Mesodermal cell (in vitro differentiated cells): Measurements from ENCODE around the gene GPX4.

Experiments used
- H3K27ac ChIP-seq: 2 replicates; pipeline ENCODE4 v1.7.0; 2013; ENCODE audit warnings: mild to moderate bottlenecking, low read depth, low read length, moderate library complexity; ENCODE audit not compliant: severe bottlenecking
- H3K36me3 ChIP-seq: 2 replicates; pipeline ENCODE4 v1.7.1; 2013; ENCODE audit warnings: mild to moderate bottlenecking, low read length, moderate library complexity; ENCODE audit not compliant: control insufficient read depth, insufficient read depth
- H3K4me1 ChIP-seq: one replicate; pipeline ENCODE4 v1.7.1; 2013; ENCODE audit warnings: mild to moderate bottlenecking, low read length; ENCODE audit not compliant: insufficient read depth, control insufficient read depth, poor library complexity, severe bottlenecking
- H3K4me3 ChIP-seq: 2 replicates; pipeline ENCODE4 v1.7.0; 2013; ENCODE audit warnings: low read length, control low read depth, mild to moderate bottlenecking; ENCODE audit not compliant: insufficient read depth, poor library complexity, severe bottlenecking; ENCODE audit errors: extremely low read depth
- H3K9me3 ChIP-seq: 2 replicates; pipeline ENCODE4 v1.7.1; 2013; ENCODE audit warnings: mild to moderate bottlenecking, low read length, moderate library complexity; ENCODE audit not compliant: control insufficient read depth
- WGBS, 2 experiments: methylation state at CpG; one replicate each; pipeline ENCODE4 v1.1.5; 2013; ENCODE audit warnings: missing lambda C conversion rate in 2 of 2; ENCODE audit not compliant: insufficient coverage in 2 of 2; 5-methylcytosine and 5-hydroxymethylcytosine counted together

The GPX4 gene

DNA sequence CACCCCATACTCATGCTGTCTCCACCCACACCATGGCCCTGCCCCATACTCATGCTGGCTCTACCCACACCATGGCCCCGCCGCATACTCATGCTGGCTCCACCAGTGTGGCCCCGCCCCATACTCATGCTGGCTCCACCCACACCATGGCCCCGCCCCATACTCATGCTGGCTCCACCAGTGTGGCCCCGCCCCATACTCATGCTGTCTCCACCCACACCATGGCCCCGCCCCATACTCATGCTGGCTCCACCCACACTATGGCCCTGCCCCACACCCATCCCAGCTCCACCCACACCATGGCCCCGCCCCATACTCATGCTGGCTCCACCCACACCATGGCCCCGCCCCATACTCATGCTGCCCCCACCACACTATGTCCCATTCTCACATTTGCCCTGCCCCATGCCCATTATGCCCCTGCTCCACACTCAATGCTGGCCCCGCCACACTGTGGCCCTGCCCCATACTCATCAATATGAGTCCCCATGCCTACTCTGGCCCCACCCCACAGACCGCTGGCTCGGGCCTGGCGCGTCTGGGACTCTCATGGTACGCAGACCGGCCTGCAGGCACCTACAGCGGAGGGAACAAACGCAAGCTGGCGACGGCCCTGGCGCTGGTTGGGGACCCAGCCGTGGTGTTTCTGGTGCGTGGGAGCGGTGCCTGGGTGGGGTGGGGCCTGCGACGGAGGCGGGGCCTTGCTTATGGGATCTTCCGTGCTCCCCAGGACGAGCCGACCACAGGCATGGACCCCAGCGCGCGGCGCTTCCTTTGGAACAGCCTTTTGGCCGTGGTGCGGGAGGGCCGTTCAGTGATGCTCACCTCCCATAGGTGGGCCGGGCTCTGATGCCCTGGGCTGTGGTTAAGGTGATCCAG, 40.5 kb upstream of the GPX4 start:
- WGBS, 2 experiments = 93 to 97% methylated on average over 30 to 31 of the region's 37 CpGs
- Histone ChIP-seq H3K4me3 (no peak overlapping the region), H3K36me3 (no peaks in the 10 kb centered on the region), H3K27ac (no peak overlapping the region), H3K9me3 (no peaks in the 10 kb centered on the region), H3K4me1 (peaks cover 16% of the 10 kb centered on the region)

DNA sequence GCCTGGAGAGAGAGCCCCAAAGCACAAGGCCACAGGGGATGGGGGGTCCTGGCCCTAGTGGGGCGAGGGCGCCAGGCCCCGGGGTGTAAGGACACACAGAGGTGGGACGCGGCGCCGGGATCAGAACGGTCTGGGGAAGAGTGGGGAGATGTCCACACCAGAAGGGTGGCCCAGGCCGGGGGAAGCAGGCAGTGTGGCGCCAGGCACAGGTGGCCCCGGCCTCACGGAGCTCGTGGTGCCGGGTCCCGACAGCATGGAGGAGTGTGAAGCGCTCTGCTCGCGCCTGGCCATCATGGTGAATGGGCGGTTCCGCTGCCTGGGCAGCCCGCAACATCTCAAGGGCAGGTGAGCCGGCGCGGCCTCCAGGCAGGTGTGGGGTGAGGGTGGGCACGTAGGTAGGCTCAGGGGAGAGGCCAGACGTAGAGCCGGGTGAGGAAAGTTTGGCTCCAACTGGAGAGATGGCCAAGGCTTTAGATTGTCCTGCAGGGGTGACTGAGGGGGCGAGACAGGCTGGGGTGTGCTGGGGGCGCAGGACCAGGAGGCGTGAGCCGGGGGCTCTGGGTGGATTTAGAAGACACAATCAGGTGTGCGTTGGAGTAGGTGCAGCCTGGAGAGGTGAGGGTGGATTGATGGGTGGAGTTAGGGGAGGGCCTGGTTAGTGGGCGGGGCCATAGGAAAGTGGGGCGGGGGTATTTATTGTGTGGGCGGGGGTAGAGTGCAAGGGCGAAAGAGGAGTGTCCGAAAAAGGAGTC, 39.7 kb upstream of the GPX4 start:
- Histone ChIP-seq H3K36me3 (no peaks in the 10 kb centered on the region), H3K27ac (no peak overlapping the region), H3K4me3 (no peak overlapping the region), H3K4me1 (peaks cover 16% of the 10 kb centered on the region), H3K9me3 (no peaks in the 10 kb centered on the region)
- WGBS, 2 experiments = 87 to 94% methylated on average over 23 to 35 of the region's 37 CpGs

DNA sequence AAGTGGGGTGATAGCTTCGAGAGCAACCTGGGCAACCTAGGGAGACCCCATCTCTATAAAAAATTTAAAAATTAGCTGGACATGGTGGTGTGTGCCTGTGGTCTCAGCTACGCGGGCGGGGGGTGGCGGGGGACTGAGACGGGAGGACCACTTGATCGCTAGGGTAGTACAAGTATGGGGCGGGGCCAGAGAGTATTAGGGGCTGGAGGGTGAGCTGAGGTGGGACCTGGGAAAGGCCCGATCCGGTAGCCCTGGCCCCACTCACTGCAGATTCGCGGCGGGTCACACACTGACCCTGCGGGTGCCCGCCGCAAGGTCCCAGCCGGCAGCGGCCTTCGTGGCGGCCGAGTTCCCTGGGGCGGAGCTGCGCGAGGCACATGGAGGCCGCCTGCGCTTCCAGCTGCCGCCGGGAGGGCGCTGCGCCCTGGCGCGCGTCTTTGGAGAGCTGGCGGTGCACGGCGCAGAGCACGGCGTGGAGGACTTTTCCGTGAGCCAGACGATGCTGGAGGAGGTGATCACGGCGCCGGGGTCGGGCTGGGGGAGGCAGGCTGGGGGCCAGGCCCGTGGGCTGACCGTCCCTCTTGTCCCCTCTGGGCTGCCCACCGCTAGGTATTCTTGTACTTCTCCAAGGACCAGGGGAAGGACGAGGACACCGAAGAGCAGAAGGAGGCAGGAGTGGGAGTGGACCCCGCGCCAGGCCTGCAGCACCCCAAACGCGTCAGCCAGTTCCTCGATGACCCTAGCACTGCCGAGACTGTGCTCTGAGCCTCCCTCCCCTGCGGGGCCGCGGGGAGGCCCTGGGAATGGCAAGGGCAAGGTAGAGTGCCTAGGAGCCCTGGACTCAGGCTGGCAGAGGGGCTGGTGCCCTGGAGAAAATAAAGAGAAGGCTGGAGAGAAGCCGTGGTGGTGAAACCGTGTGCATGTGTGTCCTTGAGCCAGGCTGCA, 38.9 kb upstream of the GPX4 start:
- Histone ChIP-seq H3K27ac (peak overlapping the region; percentile 31), H3K9me3 (no peaks in the 10 kb centered on the region), H3K4me3 (no peak overlapping the region), H3K36me3 (no peaks in the 10 kb centered on the region), H3K4me1 (peaks cover 16% of the 10 kb centered on the region)
- 10 to 11% methylated on average over 49 to 52 of the region's 60 CpGs for WGBS, 2 experiments

DNA sequence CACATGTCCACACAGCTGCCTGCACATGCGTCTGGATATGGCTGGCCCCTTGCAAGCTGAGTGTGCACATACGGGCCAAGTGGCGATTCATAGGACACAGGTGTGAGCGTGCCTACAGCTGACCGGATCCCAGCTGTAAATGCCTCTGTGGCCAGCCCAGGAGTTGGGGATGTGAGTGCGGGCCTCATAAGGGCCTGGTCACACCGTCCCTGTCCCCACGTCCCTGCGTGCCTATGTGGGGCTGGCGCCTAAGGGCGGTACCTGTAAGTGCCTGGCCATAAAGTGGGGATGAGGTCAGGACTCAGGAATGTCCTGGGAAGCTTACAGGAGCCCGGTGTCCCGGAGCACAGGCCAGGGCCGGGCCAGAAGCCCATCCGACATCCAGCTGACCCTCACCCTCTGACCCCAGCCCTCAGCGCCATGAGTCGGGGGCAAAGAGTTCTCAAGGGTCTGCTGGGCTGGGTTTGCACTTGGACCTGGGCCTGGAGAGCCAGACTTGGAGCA, 38.1 kb upstream of the GPX4 start:
- H3K4me3 ChIP-seq = no peak overlapping the region
- H3K36me3 ChIP-seq = no peaks in the 10 kb centered on the region
- WGBS, 2 experiments = 55 to 67% methylated on average over 14 of the region's 17 CpGs
- no peaks in the 10 kb centered on the region for H3K9me3 ChIP-seq
- peaks cover 16% of the 10 kb centered on the region for H3K4me1 ChIP-seq
- peak overlapping the region; percentile 36 for H3K27ac ChIP-seq

DNA sequence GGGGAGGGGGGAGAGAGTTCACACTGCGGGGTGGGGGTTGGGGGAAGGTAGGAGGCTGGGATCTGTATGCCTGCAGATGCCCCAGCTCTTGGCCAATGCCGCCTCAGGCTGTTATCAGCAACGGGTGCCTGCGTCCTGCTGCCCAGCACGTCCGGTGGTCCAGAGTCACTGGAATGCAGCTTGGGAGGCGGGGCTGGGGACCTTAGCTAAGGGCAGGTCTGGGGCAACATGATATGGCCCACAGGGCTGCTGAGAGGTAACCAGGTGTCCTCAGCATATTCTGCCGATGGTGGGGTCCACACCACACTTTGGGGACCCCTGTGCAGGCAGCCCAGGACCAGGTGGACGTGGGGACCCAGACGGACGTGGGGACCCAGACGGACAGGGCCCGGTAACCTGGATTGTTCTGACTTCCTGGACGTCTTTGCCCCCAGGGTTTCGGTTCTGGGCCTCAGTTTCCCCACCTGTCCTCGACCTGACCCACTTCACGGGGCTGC, 37.5 kb upstream of the GPX4 start:
- H3K36me3 ChIP-seq = no peaks in the 10 kb centered on the region
- WGBS, 2 experiments = 46 to 48% methylated on average over 16 of the region's 17 CpGs
- H3K4me3 ChIP-seq = peak overlapping the region; percentile 34
- H3K4me1 ChIP-seq = peaks cover 16% of the 10 kb centered on the region
- no peaks in the 10 kb centered on the region for H3K9me3 ChIP-seq
- peak overlapping the region; percentile 36 for H3K27ac ChIP-seq

DNA sequence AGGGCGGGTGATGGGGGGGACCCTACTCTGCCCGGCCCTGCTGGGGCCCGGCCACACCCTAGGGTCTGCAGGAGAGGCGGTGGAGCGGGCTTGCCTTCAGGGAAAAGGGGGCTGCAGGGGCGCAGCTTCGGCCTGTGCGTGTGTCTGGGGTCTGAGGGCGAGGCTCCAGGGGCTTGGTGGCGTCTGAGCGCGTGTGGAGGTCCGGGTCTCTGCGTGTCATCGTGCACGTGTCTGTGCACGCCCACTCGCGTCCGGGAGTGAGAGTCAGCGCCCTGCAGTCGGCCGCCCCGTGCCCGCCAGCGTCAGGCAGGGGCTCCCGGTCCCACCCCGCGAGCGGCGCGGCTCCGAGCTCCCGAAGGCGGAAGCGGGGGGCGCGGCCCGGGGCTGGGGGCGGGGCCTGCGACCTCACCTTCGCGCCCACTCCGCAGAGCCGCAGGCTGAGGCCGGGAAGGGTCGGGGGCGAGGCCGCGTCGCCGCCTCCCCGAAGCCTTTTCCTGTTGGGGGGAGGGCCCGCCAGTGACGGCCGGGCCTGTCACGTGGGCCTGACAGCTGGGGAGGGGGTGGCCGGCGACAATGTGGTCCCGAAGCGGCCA, 37.0 kb upstream of the GPX4 start, which contains the start of gene ARHGAP45:
Gene ARHGAP45 (plus strand): TSS at position 420 of the 593 bp plus-strand sequence. CDS start 239 bp downstream, outside the sequence.
- 12 to 13% methylated on average over 43 to 48 of the region's 61 CpGs for WGBS, 2 experiments
- peaks cover 16% of the 10 kb centered on the region for H3K4me1 ChIP-seq
- H3K4me3 ChIP-seq = peak within 1 kb of the TSS; percentile 34
- no peaks in the 10 kb centered on the region for H3K36me3 ChIP-seq
- no peaks in the 10 kb centered on the region for H3K9me3 ChIP-seq
- peak within 1 kb of the TSS; percentile 36 for H3K27ac ChIP-seq

DNA sequence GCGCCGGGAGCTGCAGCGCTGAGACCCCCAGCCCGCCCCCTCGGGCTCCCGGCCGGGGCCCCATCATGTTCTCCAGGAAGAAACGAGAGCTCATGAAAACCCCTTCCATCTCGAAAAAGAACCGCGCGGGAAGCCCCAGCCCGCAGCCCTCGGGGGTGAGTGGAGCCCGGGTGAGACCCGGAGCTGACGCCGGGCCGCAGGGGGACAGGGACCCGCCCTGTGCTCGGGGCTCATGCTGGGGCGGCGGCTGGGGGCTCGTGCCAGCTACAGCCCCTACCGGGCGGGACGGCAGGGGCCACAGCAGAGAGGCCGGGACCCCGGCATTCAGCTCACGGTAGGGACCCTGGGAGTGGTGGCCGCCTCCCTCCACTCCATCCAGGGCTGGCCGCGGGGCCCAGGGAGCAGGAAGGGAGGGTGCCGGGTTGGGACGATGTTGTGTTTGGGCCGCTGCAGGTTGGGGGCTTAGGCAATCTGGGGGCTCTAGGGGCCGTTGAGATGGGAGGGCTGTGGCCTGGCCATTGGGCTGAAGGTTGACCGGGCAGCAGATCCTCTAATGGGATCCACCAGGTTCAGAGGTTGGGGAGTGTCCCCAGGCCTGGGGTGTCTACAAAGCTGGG, 36.3 kb upstream of the GPX4 start:
- H3K27ac ChIP-seq = no peak overlapping the region
- no peaks in the 10 kb centered on the region for H3K9me3 ChIP-seq
- 7 to 10% methylated on average over 28 to 29 of the region's 38 CpGs for WGBS, 2 experiments
- no peaks in the 10 kb centered on the region for H3K36me3 ChIP-seq
- H3K4me3 ChIP-seq = peak overlapping the region; percentile 34
- H3K4me1 ChIP-seq = peaks cover 16% of the 10 kb centered on the region

DNA sequence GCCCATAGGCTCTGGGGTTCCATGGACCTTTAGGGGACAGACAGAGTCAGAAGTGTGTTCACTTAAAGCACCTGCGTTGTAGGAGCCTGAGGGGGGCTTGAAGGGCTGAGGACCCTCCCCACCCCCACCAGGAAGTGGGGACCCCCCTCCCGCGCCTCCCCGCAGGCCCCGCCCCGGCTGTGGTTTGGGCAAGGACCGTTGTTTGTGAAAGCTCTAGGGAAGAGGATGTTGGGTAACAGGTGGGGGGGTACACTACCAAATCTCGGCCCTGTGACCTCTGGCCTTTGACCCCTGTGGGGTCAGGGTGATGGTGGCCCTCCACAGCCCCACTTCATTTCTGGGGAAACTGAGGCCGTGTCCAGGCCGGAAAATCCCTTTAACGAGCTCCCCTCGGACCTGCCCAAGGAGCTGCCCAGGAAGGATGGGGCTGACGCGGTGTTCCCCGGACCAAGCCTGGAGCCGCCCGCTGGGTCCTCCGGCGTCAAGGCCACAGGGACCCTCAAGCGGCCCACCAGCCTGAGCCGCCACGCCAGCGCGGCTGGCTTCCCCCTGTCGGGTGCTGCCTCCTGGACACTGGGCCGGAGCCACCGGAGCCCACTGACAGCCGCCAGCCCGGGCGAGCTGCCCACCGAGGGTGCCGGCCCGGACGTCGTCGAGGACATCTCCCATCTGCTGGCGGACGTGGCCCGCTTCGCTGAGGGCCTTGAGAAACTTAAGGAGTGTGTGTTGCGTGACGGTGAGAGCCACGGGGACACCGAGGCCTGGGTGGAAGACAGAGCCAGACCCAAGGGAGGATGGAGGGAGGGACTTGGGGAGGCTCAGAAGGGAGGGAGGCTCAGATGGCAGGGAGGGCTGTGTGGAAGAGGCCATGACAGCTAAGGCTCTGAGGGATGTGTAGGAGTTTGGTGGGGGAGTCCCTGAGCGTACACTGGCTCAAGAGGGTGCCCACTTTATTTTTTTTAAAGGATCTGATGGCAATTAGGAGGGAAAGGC, 35.5 kb upstream of the GPX4 start:
- Histone ChIP-seq H3K9me3 (no peaks in the 10 kb centered on the region), H3K4me3 (no peak overlapping the region), H3K27ac (no peak overlapping the region), H3K4me1 (peaks cover 16% of the 10 kb centered on the region), H3K36me3 (no peaks in the 10 kb centered on the region)
- 94% methylated on average over 24 to 39 of the region's 45 CpGs for WGBS, 2 experiments
